Endothelial cell of umbilical vein (primary cell): Measurements from ENCODE around the gene SYK.
"Not testable (repeated sequence)": the region's sequence is repeated elsewhere in the genome, so short reads cannot be mapped to it uniquely, and the experiment has no call there.

Source experiments
- EZH2 ChIP-seq: IDR thresholded peaks from 2 replicates; pipeline ENCODE4 v1.6.1; 2012; ENCODE audit warnings: borderline replicate concordance, low read depth, mild to moderate bottlenecking, moderate library complexity, low read length, inconsistent platforms; ENCODE audit not compliant: severe bottlenecking
- MYC ChIP-seq: IDR thresholded peaks from one replicate; pipeline ENCODE4 v1.6.1; 2011; ENCODE audit warnings: mild to moderate bottlenecking, low read depth, low read length
- POLR2A ChIP-seq: IDR thresholded peaks from 2 replicates; pipeline ENCODE4 v1.6.1; 2012; ENCODE audit warnings: low read depth, mild to moderate bottlenecking, control low read depth, low read length
- POLR2AphosphoS5 ChIP-seq: IDR thresholded peaks from 2 replicates; pipeline ENCODE4 v1.6.1; 2012; ENCODE audit warnings: low read depth, mild to moderate bottlenecking, control low read depth, low read length, moderate library complexity; ENCODE audit not compliant: insufficient read depth
- TF ChIP-seq, protein P1 (sequence below), 2 donors: IDR thresholded peaks; 1 replicate in 1 of 2; 2 replicates in 1 of 2; pipeline ENCODE4 v1.5.1; 2011; ENCODE audit warnings: low read length in 2 of 2, mild to moderate bottlenecking in 2 of 2, moderate library complexity in 2 of 2, control low read depth in 1 of 2, inconsistent platforms in 1 of 2, low read depth in 1 of 2; ENCODE audit not compliant: insufficient read depth in 1 of 2; ENCODE audit errors: extremely low read depth in 1 of 2
- TF ChIP-seq, protein P2 (sequence below): IDR thresholded peaks from 2 replicates; pipeline ENCODE4 v1.6.1; 2011; ENCODE audit not compliant: insufficient read depth, insufficient read length

DNA sequence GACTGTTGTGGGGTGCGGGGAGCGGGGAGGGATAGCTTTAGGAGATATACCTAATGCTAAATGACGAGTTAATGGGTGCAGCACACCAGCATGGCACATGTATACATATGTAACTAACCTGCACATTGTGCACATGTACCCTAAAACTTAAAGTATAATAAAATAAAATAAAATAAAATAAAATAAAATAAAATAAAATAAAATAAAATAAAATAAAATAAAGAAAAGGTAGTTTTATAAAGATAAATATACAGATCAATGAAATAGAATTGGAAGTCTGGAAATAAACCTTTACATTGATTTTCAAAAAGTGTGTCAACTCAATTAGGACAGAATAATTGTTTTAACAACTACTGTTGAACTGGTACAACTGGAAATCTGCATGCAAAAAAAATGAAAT, 8.6 kb upstream of the SYK start:
- TF ChIP-seq, protein P1, sequence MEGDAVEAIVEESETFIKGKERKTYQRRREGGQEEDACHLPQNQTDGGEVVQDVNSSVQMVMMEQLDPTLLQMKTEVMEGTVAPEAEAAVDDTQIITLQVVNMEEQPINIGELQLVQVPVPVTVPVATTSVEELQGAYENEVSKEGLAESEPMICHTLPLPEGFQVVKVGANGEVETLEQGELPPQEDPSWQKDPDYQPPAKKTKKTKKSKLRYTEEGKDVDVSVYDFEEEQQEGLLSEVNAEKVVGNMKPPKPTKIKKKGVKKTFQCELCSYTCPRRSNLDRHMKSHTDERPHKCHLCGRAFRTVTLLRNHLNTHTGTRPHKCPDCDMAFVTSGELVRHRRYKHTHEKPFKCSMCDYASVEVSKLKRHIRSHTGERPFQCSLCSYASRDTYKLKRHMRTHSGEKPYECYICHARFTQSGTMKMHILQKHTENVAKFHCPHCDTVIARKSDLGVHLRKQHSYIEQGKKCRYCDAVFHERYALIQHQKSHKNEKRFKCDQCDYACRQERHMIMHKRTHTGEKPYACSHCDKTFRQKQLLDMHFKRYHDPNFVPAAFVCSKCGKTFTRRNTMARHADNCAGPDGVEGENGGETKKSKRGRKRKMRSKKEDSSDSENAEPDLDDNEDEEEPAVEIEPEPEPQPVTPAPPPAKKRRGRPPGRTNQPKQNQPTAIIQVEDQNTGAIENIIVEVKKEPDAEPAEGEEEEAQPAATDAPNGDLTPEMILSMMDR (IDR thresholded peaks at IDR 0.05; ENCODE audit: extremely low read depth in 1 of 2, insufficient read depth in 1 of 2, low read depth in 1 of 2, low read length in 2 of 2), result not testable (repeated sequence)
- TF ChIP-seq POLR2A, POLR2AphosphoS5, MYC, EZH2: not testable (repeated sequence)
- TF ChIP-seq, protein P2, sequence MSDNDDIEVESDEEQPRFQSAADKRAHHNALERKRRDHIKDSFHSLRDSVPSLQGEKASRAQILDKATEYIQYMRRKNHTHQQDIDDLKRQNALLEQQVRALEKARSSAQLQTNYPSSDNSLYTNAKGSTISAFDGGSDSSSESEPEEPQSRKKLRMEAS, result not testable (repeated sequence)
